Measurements from ENCODE around the gene MCTP1. TPM values are rescaled to one million over a fixed set of nuclear protein-coding genes. Genes with fewer than 3 reads are reported as not detected.

The MCTP1 gene
- polyA plus RNA-seq, 1 donor (not counting 4 experiments of a cell fraction or from before 2014, with no cell fraction given), result 4.9 TPM

DNA sequence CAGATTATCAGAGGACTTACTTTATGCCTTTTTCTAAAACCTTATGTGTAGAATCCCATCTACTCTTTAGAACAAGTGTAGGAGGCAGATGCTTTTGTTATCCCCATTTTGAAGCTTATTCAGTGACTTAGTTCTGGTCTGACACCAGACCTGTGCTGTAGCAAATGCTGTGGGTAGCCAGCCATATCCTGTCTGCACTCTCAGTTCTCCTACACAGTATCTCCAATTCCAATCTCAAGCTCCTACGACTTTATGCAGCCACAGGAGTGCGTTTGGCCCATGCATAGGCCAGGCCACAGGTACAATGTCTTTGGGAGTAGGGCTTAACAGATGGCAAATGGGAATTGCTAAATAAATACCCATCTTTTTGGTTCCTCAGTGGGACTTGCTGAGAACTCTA lies 292.6 kb downstream of the MCTP1 start:
- H3K4me2 ChIP-seq (ENCODE audit: control insufficient read depth, extremely low read depth, insufficient read depth, low read depth, low read length), result no peak overlapping the region
- H3K79me2 ChIP-seq (ENCODE audit: control insufficient read depth, insufficient read depth, low read length), result no peaks in the 10 kb centered on the region
- H3K27ac ChIP-seq (ENCODE audit: control insufficient read depth, insufficient read depth, low read length), result no peak overlapping the region
- H3K4me1 ChIP-seq (ENCODE audit: control insufficient read depth, extremely low read depth, insufficient read depth, low read length), result no peaks in the 10 kb centered on the region
- no peak overlapping the region for H2AFZ ChIP-seq (ENCODE audit: control insufficient read depth, low read length)
- FAIRE-seq (no peak), DNase-seq (ENCODE audit: low read depth, low spot score) (no peak)
- H3K9me1 ChIP-seq (ENCODE audit: control insufficient read depth, extremely low read depth, insufficient read depth, low read length), result no peaks in the 10 kb centered on the region
- H3K36me3 ChIP-seq (ENCODE audit: control insufficient read depth in 2 of 2, extremely low read depth in 1 of 2, insufficient read depth in 2 of 2, low read length in 2 of 2), result no peaks in the 10 kb centered on the region
- H3K9me3 ChIP-seq (ENCODE audit: control insufficient read depth, low read depth, low read length), result no peaks in the 10 kb centered on the region
- H3K27me3 ChIP-seq (ENCODE audit: control insufficient read depth, extremely low read depth, insufficient read depth, low read length), result no peaks in the 10 kb centered on the region
- no peak for TF ChIP-seq EZH2 (IDR thresholded peaks at IDR 0.05; ENCODE audit: low read length)
- TF ChIP-seq, protein P1, sequence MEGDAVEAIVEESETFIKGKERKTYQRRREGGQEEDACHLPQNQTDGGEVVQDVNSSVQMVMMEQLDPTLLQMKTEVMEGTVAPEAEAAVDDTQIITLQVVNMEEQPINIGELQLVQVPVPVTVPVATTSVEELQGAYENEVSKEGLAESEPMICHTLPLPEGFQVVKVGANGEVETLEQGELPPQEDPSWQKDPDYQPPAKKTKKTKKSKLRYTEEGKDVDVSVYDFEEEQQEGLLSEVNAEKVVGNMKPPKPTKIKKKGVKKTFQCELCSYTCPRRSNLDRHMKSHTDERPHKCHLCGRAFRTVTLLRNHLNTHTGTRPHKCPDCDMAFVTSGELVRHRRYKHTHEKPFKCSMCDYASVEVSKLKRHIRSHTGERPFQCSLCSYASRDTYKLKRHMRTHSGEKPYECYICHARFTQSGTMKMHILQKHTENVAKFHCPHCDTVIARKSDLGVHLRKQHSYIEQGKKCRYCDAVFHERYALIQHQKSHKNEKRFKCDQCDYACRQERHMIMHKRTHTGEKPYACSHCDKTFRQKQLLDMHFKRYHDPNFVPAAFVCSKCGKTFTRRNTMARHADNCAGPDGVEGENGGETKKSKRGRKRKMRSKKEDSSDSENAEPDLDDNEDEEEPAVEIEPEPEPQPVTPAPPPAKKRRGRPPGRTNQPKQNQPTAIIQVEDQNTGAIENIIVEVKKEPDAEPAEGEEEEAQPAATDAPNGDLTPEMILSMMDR (optimal IDR thresholded peaks at IDR 0.05 in 1 of 3, IDR thresholded peaks at IDR 0.05 in 1 of 3, conservative IDR thresholded peaks at IDR 0.05 in 1 of 3; ENCODE audit: extremely low read depth in 1 of 3, insufficient read depth in 2 of 3, low read length in 3 of 3), result no peak
- no peaks in the 10 kb centered on the region for H4K20me1 ChIP-seq (ENCODE audit: control insufficient read depth, extremely low read depth, insufficient read depth, low read length)
- dilution Hi-C loops (cut with MboI; ENCODE audit: extremely low pct_ligation_motif_present, low sequenced_read_pairs), result no loop called here
- no peak overlapping the region for H3K4me3 ChIP-seq (ENCODE audit: control insufficient read depth in 2 of 3, extremely low read depth in 1 of 3, insufficient read depth in 2 of 3, low read depth in 1 of 3, low read length in 3 of 3)
- H3K9ac ChIP-seq (ENCODE audit: control insufficient read depth, extremely low read depth, insufficient read depth, low read length), result no peak overlapping the region

DNA sequence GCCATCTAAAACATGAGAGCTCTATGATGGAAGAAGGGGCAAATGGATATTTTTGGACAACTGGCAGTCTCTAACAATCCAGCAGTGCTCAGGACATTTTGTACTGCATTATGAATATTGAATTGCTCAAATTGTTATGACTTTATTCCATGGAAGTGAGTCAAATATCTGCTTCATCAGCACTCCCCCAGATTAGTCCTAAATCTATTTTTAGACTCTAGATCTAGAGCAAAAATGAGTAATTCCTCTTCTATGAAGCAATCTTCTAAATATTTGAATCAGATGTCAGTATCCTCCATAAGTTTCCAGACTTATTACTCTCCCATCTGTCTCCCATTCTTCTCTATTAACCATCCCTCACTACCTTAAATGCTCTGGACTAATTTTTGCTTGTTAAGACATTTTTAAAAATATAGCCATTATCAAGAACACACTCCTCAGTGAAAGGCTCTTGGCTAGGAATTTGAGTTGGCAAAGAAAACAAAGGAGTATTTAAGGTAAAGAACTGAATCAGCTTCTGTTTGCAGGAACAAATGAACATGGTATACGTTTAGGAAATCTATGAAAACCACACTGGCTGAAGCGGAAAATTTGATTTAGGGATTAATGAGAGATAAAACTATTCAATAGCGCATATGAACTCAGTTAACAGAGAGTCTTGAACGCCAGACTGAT lies 300.9 kb downstream of the MCTP1 start:
- DNase-seq (ENCODE audit: low read depth, low spot score), result no peak
- no peaks in the 10 kb centered on the region for H3K4me1 ChIP-seq (ENCODE audit: control insufficient read depth, extremely low read depth, insufficient read depth, low read length)
- no peak overlapping the region for H3K4me2 ChIP-seq (ENCODE audit: control insufficient read depth, extremely low read depth, insufficient read depth, low read depth, low read length)

More for the DNA sequence above, 300.9 kb downstream of the MCTP1 start:
- dilution Hi-C loops (cut with MboI; ENCODE audit: extremely low pct_ligation_motif_present, low sequenced_read_pairs), result no loop called here
- Histone ChIP-seq H3K9me1 (ENCODE audit: control insufficient read depth, extremely low read depth, insufficient read depth, low read length) (no peaks in the 10 kb centered on the region), H3K36me3 (ENCODE audit: control insufficient read depth in 2 of 2, extremely low read depth in 1 of 2, insufficient read depth in 2 of 2, low read length in 2 of 2) (no peaks in the 10 kb centered on the region), H2AFZ (ENCODE audit: control insufficient read depth, low read length) (no peak overlapping the region), H3K4me3 (ENCODE audit: control insufficient read depth in 2 of 3, extremely low read depth in 1 of 3, insufficient read depth in 2 of 3, low read depth in 1 of 3, low read length in 3 of 3) (no peak overlapping the region), H3K9me3 (ENCODE audit: control insufficient read depth, low read depth, low read length) (no peaks in the 10 kb centered on the region), H3K9ac (ENCODE audit: control insufficient read depth, extremely low read depth, insufficient read depth, low read length) (no peak overlapping the region), H3K27ac (ENCODE audit: control insufficient read depth, insufficient read depth, low read length) (no peak overlapping the region), H4K20me1 (ENCODE audit: control insufficient read depth, extremely low read depth, insufficient read depth, low read length) (no peaks in the 10 kb centered on the region), H3K27me3 (ENCODE audit: control insufficient read depth, extremely low read depth, insufficient read depth, low read length) (no peaks in the 10 kb centered on the region), H3K79me2 (ENCODE audit: control insufficient read depth, insufficient read depth, low read length) (no peaks in the 10 kb centered on the region)
- no peak for TF ChIP-seq EZH2 (IDR thresholded peaks at IDR 0.05; ENCODE audit: low read length)
- TF ChIP-seq, protein P1 (optimal IDR thresholded peaks at IDR 0.05 in 1 of 3, IDR thresholded peaks at IDR 0.05 in 1 of 3, conservative IDR thresholded peaks at IDR 0.05 in 1 of 3; ENCODE audit: extremely low read depth in 1 of 3, insufficient read depth in 2 of 3, low read length in 3 of 3), result no peak
- FAIRE-seq, result no peak
